HG03442 (cell line): ENCODE results near the gene FAXDC2.
"Not testable (repeated sequence)": the region's sequence is repeated elsewhere in the genome, so short reads cannot be mapped to it uniquely, and the experiment has no call there.

Source experiments
- ATAC-seq: cut with Tn5 transposase; IDR thresholded peaks from one replicate; pipeline ENCODE4 v1.9.1; 2021; ENCODE audit warnings: mild to moderate bottlenecking, moderate library complexity; ENCODE audit not compliant: unreplicated experiment

Gene FAXDC2

DNA sequence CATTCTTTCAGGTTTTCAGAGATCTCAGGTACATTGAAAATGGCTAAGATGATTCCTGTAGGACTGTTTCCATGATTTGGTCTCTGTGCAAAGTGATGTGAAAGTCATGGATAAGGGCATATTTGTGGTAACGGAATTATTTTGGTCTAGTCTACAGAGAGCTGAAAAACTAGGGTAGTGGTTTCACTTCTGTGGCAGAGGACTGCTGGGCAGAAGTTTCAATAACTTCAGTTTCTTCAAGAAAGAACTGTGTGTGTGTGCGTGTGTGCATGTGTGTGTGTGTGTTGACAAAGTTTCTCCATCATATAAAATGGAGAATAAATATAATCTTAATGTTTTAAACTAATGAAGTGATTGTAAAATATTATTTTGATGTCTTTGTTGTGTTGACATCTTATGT is 12.4 kb upstream of the FAXDC2 start:
- no peak for ATAC-seq

DNA sequence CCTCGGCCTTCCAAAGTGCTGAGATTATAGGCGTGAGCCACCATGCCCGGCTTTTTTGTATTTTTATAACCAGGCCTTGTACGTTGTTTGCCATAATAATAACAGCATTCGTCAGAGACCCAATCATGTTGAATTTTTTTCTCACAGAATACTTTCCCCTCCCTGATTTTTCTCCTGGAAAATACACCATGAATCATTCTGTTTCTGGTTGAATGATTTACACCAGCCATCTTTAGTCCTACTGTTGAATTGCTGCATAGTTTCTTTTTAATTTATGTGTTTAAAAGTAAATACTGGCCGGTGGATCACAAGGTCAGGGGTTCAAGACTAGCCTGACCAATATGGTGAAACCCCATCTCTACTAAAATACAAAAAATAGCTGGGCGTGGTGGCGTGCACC is 11.5 kb upstream of the FAXDC2 start:
- ATAC-seq: no peak

DNA sequence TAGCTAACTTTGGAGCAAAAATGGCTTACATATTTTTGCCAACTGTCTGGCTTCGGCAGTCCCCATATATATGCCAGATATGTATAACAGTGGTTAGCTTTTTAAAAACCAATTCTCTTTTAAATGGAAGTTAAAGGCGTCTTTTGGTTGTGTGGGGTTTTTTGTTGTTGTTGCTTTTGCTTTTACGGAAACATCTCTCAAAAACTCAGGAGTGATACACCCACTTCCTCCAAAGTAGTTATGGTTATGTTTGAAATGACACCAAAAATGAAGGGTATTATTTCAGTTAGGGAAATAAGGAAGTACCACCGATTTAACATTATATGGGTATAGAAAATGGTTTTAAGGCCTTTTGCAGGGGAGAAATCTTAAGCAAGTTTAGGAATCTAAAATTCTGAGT is 10.4 kb upstream of the FAXDC2 start:
- ATAC-seq: no peak

DNA sequence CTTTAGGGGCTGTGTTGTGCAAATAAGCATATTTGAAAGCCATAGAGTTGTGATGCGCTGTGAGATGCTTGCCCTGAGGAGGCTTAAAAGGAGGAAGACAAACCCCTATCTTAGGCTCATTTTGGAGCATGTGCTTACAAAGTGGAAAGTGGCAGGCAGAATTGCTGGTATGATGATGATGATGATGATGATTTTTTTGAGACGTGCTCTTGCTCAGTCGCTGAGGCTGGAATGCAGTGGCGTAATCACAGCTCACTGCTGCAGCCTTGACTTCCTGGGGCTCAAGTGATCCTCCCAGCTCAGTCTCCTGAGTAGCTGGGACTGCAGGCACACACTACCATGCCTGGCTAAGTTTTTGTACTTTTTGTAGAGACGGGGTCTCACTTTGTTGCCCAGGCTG is 9.7 kb upstream of the FAXDC2 start:
- no peak for ATAC-seq

DNA sequence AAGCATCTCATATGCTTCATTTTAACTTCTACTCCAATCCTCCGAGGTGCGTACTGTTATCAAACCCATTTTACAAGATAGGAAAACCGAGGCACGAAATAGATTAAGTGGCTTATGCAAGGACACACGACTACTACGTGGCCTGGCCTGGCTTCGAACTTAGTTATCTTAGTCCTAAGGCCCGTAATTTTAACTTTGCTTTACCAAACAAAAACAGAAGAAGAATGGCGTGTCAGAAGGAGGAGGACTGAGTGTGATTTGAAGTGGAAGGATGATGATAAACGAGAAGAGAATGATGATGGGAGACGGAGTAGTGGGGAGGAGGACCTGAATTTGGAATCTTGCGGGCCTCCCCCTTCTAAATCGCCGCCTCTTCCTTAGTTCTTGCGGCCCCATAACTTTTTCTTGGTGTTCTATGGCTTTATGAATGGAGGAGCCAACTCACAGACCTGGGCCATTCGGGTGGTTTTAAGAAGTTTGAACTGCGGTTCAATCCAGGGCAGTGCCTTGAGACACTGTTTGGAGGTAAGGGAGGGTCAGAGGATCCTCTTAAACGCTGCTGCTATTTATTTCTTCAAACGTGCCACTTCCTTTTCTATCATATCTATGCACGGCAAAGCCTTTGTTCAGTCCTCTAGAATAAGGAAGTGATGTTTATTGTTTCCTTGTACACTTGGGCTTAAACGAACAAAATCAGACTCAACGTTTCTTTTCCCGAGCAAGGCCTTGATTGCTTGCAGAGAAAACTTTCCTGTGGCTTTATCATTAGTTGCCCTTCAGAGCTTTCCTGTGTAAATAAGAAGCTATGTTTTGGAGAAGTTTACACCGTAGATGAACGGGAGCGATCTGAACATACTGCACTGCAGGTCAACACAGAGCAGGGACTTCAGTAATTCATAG is 8.8 kb upstream of the FAXDC2 start:
- no peak for ATAC-seq

DNA sequence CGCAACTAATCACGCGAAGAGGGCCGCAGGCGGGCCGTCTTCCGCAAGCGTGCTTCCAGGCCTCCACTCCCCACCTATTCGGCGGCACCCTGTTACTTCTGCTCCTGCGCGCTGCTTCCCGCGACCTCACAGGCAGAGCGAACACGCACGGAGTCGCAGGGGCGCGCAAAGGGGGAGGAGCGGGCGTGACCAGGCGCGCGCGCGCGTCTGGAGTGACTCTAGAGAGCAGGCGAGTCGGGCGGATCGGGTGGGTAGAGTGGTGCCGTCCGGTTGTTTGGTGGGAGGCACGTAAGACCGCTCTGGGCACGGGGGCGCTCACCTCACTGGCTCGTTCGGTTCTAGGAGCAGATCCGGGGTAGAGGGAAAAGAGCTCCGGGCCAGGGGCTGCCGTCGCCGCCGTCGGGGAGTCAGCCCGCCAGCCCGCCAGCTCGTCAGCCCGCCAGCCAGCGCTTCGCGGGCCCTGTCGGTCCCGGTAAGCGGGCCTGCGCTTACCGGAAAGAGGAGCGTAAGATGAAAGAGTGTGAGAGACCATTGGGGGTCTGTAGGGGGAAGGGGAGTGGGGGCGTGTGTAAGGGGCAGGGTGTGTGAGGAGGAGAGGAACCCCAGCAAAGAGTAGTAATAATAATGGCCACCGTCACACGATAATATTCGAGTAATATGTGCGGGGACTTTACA is 8.0 kb upstream of the FAXDC2 start, which contains the start of gene CNOT8:
TSS of gene CNOT8 (plus strand) at position 331 of the 675 bp plus-strand sequence. CDS start 4,652 bp downstream, outside the sequence.
- ATAC-seq: peak; percentile 75

DNA sequence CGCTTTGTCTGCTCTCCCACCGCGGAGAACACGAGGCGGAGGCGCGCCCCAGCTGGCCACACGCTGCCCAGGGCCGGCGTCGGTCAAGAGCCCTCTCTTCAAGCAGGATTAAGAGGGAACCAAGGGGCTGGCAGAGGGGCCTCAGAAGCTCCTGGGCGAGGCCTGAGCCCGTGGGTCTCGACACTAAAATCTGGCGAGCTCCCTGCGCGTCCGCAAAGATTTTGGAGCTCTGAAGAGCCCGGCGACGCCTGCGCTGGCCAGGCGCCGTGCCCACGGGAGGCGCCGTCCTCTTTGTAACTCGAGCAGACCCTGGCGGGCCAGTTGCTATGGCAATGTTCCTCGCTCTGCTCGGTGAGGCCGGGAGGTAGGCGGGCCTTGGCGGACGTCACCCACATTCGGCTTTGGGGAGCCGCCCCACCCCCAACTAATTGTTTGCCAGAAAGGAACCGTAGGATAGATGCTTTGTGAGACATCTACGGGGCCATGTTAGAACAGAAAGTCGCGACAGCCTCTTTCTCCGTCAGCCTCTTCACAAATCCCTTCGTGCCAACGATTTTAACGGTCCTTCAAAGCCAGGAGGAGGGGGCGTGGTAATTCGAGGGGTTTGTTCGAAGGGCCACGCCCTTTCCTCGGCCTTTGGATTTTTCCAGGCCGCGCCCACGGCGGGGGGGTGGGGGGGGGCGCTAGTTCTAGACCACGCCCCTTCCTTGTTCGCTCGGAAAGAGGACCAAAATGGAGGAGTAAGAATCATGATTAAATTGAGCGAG is 7.3 kb upstream of the FAXDC2 start:
- ATAC-seq: peak; percentile 56

DNA sequence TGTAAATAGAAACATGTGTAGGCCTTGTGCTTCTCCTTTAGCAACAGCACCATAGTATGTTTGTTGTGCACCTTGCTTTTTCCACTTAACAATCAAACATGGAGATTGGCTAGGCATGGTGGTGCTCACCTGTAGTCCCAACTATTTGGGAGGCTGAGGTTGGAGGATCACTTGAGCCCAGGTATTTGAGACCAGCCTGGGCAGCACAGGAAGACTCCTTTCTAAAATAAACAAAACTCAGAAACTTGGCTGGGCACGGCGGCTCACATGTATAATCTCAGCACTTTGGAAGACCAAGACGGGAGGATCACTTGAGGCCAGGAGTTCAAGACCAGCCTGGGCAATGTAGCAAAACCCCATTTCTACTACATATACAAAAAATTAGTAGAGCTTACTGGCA is 948 bp upstream of the FAXDC2 start:
- no peak for ATAC-seq

DNA sequence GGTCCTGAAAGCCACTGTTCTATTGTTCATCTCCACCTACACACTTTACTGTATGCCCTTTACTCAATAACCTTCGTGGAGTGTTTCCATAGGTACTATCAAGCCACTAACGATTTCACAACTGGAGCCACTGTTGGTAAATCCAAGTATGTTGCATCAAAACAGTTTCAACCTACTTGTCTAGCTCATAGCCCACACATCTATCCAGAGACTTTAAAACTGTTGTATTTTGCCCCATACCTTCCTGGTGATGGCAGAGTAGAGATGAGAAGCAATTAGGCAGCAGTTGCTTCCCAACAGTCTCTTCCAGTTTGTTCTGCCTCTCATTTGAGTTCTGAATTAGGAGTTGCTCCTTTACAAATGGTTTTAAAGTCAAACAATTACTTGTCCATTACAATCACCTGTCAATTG is 607 bp downstream of the FAXDC2 start:
- no peak for ATAC-seq

DNA sequence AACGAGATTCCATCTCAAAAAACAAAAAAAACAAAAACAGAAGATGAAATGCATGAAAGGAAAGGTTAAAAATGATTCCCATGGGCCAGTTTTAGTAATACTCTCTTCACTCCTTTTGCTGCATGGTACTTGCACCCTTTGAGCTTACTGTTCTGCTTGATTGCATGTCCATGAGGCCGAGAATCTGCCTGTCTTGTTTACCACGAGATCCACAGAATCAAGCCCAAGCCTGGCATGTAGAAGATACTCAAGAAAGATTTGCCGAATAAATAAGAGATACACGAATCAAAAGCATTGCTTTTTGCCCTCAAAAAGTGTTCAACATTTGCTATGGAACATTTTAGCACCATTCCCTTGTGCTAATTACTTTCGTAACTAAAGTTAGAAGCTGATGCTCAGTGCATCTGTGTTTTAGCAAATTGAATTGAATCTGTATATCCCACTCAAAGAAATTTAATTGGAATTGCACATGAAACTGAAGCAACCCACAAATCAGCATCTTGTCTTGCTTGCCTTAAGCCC is 1.1 kb downstream of the FAXDC2 start:
- ATAC-seq: no peak

DNA sequence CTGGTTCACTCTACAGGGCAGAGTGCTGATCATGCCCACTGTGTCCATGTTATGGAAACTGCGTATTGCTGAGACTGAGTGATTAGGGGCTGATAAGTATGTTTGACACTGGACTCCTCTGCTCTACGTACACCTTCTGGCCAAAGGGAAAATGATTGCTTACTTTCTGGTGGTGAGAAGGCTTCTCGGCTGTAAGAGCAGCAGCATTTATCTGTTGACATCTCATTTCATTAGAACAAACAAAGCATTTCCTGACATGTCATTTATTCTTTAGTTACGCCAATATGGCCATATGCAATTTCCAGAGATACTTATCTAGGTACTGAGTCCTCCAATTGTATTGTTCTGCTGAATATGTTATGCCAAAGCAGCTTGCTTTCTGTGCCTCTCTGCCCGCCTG is 5.6 kb downstream of the FAXDC2 start:
- no peak for ATAC-seq

DNA sequence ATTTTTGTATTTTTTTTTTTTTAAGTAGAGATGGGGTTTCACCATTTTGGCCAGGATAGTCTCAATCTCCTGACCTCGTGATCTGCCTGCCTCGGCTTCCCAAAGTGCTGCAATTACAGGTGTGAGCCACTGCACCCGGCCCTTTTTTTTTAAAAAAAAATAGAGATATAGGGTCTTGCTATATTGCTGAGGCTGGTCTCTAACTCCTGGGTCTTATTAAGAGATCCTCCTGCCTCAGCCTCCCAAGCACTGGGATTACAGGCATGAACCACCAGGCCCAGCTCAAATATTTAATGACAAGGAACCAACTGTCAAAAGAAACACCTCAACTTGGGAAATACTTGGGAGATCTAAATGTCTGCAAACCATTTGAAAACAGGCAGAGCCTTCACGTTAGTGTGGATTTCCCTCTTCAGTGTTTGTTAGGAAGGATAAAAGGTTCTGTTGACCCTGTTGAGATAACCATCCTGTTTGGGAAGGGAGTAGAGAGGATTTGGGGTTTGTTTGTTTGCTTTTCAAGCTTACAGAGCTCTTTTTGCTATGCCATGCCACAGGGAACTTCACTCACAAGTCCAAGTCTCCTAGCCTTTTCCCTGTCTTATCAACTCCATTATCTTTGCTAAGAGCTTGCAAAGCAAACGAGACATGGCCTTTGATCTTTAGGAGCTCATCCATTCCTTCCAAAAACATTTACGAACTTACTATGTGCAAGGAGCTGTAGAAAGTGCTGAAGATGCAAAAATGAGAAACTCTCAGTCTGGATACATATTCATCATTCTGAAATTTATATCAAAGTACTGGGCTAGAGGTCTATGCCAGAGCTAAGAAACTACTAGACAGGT is 7.5 kb downstream of the FAXDC2 start:
- no peak for ATAC-seq

DNA sequence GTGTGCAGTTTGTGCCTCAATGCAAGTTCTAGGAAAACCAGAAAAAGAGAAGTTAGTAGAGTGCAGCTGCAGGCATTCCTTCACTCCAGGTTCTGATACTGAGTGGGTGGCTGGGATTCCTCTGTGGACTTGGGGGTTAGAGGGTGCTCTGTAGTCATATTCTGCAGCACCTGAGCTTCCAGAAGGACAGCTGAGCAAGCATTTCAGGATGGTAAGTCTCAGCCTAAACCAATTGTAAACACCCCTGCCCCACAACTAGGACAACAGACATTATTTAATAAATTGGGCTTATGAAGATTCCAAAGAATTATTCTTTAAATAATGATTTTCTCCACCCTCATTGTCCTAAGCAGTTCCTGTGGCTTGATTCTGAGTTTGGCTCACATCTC is 9.1 kb downstream of the FAXDC2 start:
- ATAC-seq: no peak

DNA sequence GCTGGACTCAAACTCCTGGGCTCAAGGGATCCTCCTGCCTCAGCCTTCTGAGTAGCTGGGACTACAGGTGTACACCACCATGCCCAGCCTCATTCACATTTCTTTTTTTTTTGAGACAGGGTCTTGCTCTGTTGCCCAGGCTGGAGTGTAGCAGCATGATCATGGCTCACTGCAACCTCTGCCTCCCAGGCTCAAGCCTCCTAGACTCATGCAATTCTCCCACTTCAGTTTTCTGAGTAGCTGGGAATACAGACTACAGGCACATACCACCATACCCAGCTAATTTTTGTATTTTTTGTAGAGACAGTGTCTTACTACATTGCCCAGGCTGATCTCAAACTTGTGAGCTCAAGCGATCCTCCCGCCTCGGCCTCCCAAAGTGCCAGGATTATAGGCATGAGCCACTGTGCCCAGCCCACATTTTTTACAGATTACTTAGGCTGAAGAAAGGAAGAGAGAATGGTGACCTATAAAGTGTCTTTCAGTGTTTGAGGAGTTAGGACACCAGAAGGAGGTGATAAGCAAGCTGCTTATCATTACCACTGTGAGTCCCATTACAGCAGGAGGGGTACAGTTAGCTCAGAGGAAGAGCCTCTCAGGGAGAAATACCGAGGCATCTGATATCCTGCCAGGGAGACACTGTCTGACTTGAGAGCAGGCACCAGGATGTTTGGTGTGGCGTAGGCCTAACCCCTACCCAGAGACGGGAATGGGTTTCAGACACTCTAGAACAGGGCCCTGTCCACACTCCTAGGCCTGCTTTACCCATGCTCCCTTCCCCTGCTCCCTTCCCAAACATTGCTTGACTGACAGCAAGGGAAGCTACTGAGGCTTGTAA is 9.7 kb downstream of the FAXDC2 start:
- ATAC-seq: no peak

DNA sequence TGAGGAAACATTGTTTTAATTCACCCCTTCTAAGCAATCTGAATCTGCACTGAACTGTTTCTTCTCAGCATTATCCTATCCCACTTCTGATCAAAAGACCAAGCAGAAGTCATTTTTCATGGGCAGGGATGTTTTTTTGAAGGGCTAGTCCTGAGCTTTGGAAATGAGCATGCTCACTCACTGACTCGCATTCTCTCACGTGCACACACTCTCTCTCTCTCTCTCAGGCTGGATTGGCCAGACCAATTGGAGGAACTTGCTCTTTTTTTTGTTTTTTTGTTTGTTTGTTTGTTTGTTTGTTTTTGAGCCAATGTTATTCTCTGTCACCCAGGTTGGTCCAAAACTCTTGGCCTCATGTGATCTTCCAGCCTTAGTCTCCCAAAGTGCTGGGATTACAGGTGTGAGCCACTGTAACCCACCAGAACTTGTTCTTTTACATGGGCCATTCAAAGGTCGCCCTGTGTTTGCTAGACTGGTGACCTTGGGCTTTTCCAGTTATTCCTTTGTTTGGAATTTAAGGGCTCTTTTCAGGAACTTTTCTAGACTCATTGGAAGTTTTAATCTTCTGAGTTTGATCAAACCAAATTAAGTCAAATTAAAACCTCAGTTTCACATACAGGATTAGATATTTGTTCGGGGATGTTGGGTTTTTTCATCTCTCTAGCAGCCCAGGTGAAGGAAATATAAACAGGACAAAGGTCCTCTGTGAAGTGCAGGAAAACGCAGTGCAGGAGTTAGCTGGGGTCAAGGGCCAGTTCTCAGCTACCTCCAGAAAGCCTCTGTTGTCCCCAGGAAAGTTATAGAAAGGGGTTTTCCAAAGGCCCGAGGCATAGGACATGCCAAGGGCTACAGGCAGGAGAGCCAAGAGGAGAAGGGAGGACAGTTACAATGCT is 13.1 kb downstream of the FAXDC2 start:
- no peak for ATAC-seq

DNA sequence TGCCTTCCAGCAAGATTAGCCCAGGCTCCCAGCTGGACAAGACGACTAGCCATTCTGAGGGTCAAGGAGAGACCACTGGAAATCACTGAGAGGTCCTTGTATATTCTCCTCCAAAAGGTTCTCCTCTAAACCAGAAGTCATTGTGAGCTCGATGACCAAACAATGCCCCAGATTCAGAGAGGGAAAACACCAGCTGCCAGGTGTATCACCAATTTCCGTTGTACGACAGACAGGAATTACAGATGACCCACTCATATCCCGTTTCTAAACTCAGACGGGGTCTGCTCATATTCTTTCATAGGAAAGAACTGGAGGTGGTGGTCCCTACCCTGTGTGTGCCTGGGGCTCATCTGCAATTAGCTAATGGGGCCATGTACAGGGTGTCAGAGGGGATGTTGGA is 14.2 kb downstream of the FAXDC2 start:
- no peak for ATAC-seq

DNA sequence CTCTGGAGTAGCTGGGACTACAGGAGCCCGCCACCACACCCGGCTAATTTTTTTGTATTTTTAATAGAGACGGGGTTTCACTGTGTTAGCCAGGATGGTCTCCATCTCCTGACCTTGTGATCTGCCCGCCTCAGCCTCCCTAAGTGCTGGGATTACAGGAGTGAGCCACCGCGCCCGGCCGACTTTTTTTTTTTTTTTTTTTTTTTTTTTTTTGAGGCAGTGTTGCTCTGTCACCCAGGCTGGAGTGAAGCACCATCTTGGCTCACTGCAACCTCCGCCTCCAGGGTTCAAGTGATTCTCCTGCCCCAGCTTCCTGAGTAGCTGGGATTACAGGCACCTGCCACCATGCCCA is 14.7 kb downstream of the FAXDC2 start:
- not testable (repeated sequence) for ATAC-seq

DNA sequence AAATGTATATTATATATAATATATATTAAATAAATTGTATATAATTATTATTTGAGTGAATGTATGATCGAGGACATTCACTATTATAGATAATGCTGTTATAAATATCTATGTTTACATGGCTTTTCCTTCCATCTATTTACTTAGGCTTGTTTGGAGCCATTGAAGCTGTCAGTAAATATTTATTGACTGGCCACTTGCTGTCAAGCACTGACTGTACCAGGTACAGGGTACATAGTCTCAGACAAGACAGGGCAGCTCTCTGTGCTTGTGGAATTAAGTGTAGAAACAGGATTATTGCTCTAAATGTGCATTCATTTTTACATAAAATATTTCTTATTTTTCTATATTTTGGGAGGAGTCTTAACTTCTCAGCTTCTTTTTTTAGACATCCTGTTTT is 16.4 kb downstream of the FAXDC2 start:
- ATAC-seq: no peak

DNA sequence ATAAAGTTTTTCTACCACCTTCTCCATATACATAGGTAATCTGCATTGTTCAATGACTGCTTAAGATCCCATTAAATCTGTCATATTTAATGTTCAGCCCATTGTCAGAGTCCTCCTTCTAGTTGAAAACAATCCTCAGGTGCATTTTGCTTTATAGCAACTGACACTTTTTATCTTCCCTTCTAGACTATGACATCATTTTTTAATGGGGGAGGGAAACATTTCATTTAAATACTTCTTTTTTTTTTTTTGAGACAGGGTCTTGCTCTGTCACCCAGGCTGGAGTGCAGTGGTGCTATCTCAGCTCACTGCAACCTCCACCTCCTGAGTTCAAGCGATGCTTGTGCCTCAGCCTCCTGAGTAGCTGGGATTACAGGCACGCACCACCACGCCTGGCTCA is 17.6 kb downstream of the FAXDC2 start:
- ATAC-seq: not testable (repeated sequence)
